GM19324 (cell line): ENCODE measurements around the gene AJUBA.
"Not testable (repeated sequence)": the region's sequence is repeated elsewhere in the genome, so short reads cannot be mapped to it uniquely, and the experiment has no call there.

Experiments used
- ATAC-seq: cut with Tn5 transposase; IDR thresholded peaks from one replicate; pipeline ENCODE4 v1.9.1; 2021; ENCODE audit warnings: mild to moderate bottlenecking, moderate library complexity; ENCODE audit not compliant: unreplicated experiment, low FRiP score

AJUBA gene

DNA sequence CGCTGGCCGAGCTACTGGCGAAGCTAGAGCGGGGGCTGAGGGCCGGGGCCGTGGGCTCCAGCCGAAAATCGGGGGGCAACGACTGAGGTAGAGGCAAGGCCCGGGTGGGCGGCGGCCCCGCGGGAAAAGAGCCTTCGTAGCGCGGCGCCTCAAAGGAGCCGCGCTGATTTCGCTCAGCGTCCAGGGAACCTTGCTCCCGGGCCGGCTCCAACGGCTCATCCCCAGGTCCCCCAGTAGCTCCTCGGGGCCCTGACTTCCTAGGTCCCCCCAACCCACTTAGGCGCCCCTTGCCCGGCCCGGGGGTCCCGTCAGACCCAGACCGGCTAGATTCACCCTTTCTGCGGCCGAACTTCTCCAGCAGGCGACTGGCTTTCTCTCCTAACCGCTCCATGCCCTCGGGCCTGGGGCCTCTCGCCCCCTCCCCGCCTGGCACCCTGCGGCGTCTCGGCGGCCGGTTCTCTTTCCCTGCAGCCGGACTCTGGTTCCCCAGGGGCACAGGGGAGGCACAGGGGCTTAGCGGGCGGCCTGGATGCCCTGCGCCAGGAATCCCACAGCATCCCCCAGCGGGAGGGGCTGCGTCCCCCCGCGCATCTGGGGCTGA lies 375 bp downstream of the AJUBA start:
- ATAC-seq, result no peak

DNA sequence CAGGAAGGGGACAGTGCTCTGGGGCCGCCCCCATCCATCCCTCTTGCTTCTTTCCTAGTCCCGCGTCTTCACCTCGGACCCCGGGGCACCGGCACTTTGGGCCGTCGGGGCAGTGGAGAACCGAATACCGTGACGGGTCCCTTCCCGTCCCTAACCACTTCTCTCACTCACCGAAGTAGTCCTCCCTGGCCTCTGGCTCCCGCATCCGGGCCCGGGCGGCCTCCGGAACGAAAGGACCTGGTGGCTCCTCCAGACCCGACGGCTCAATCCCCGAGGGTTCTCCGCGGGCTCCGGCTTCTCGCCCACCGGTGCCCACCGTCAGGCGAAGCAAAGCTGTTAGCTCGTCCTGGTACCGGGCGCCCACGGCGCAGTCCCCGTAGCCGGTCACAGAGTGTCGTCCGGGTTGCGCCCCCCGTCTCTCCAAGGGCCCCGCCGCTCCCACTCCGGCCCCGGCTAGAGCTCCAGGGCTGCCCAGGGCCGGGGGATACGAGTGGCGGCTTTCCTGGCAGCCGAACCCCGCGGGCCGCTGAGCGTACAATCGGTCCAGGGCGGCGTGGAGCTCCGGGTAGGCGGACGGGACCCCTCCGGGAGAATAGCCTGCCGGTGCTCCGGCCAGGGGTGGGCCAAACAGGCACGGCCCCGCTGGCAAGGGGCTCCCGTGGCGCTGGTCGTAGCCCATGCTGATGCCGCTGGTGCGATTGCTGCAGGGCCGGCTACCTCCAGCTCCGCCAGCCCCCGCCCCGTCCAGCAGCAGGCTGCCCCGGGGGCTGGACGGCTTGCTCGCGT lies 1.1 kb downstream of the AJUBA start:
- ATAC-seq, result no peak

DNA sequence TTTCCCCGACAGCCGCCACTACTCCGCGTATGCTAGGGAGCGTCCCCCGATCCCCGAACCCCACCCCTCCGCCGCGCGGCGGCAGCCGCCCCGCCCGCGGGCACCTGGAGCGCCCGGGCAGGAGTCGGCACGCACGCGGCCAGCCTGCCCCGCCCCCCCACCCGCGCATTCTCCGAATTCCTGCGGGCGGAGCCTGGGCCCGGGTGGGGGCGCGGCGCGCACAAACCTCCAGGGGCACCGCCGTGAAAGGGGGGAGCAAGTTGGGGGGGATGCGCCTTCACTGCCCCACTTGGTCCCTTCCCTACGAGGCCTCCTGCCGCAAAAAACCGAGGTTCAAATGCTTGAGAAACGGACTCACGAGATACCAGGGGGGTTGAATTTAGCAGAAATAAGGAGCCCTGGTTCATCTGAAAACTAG lies 1.7 kb downstream of the AJUBA start:
- no peak for ATAC-seq

DNA sequence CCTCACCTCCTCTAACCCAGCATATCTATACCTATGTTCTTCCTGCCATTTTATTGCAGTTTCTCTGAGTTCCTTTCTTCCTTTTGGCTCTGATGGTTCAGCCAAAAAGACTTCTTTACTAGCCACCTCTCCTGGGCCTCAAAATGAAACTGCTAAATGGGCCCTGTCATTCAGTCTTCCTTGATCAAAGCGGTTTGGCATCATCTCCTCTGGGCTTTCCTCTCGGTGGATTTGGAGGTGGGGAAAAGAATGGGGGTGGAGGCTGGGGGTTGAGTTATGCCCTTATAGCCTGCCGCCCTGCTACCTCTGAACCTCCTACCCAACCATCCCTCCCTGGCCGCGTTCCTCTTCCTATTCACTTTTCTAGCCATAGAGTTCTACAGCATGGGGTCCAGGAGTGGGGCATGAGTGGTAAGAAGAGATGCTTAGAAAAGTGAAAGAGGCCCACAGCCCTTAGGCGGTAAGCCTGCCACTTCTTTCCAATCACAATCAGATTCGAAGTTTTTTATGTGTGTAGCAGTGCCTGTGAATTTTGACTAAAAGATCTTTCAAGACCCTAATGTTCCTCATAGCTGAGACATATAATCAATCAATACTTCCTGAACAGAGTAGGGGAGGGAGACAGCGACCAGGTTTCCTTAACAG lies 2.5 kb downstream of the AJUBA start:
- no peak for ATAC-seq

DNA sequence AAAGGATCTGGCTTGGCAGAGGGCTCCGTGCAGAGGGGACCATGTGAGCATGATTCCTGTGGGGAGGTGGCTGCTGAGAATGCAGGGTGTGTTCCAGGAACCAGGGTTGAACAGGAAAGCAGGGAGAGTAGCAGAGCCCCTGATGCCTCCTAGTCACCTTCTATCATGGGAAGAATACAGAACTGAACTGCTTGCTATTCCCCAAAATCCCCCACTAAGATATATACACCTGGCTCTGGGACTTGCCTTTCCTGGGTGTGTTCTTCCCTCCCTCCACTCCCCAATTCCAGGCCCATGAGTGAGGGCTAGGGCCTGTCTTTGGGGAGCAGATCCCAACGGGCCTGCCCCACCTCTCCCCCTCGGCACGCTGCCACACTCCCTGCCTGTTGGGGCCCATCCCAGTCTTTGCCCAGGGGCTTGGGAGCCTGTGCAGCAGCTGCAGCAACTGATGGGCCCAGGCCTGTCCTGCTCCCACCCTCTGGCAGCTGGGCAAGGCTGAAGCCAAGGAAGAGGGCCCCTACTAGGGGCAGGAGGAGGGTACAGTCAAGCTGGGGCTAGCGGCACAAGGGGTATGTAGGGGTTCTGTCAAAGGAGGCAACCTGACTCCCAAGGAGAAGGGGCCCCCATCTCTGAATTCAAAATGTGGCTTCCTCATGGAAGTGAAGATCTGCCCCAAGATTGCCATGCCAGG lies 3.2 kb downstream of the AJUBA start:
- no peak for ATAC-seq

DNA sequence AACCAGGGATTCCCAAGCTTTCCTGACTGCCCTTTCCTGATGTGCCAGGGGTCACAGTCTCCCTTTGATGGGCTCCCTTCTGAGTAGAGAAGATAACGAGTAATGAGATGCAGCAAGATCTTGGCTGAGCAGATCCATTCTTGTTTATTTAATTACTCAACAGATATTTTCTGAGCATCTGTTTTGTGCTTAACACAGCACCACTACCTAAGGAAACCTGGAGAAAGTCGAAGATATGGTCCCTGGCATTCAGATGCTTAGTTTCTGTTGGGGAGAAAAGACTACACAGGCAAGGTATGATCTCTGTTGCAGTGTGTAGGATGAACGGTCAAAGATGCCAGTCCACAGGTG lies 3.9 kb downstream of the AJUBA start:
- ATAC-seq, result no peak

DNA sequence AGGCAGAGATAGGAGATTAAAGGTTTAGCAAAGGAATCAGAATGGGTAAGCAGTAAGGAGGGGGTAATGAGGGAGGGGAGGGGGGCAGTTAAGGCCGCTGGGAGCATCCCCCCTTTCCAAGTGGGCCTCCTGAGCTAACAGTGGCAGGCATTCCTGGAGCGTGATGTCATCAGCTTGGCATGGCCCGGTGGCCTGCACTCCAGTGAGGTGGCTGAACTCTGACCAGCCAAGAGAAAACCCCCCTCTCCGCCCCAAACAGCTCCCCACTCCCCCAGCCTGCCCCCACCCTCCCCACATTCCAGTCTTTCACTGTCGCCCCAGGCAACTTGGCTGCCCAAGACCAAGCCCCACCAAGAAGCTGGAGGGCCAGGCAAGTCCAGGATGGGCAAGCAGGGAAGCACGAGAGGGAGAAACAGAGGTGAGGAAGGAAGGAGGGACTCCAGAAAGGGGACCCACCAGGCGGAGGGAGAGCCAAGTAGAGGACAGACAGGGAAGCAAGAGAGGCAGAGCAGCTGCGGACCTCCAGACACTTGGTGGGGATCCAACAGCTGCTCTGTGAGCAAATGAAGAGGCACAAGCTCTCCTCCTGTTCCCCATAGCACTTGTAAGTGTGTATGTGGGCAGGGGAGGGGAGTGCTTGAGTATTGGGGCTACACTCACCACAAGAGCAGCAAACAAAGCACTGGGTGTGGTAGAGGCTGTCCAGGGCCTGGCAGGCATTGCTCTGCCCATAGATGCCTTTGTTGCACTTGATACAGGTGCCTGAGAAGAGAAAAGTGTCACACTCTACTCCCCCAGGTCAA lies 4.5 kb downstream of the AJUBA start:
- ATAC-seq, result no peak

DNA sequence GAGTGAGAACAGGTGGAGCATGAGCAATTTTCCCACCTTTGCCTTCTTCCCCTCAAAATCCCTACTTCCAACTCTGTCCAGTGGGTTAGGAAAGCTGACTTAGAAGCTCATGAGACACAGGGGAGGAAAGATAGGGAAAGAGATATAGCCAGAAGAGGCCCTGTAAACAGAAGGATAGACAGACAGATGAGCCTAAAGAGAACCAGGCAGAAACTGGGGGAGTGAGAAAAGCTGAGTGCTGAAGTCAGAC lies 5.0 kb downstream of the AJUBA start:
- ATAC-seq, result no peak

DNA sequence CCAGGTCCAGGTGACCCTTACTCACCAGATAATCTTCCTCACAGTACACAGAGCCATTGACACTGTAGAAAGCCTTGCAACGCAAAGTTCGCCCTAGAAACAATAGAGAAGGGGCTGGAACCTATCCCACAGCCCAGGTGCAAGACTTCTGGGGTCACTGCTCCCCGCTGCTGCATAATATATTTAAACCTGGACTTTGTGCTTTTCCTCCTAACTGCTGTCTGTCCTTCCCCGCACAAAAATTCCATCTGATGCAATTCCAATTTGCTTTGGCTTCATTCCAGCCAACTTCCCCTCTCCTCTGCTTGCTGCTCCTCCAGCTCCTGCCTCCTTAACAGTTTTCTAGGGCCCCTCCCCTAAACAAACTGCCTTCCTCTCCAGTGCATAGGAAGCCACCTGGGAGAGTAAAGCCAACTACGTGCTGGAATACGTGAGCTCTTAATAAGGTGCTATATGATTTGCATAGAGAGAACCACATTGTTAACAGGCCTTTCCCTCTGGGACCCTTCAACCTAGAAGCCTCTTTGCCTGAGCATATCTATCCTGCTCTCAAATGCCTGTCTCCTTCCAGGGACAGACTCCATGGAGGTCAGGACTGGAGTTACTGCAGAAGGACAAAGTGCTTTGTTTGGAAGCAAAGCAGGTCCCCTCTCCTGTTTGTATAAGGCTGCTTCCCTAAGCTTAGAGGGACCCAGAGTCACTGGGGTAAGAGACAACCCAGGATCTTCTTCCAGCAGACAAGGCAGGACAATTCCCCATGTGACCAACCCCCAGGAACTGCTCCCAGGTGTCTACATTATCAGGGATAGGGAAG lies 5.5 kb downstream of the AJUBA start:
- ATAC-seq, result no peak

DNA sequence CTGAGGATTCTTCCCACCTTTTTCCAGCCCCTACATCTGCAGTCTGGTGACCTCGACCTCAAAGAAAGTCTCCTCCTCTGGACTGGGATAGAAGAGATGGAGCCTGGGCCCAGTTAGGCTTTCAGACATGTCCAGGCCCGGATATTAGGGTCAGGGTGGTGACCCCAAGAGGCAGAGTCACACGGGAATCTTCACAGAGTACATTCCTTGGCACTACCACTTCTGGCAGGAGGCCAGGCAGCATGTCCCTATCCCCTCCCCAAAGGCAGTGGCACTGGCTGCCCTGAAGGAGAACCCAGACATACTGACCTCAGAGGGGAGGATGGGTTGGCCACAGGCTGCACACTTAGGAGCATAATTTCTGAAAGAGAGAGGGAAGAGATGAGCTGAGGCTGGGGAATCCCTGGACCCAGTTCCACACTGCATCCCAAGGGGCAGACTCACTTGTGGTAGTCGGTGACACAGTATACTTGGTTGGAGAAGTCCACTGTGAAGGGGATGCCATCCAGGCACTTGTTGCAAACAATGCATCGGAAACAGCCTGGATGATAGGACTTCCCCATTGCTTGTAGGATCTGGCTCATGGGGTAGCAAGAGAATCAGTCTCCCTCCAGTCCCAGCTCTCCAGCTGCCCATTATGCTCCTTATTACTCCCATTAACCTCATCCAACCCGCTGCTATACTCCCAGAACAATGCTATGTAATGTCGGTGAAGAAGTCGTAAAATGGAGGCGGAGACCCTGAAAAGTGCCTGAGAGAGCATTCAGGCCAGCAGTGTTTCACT lies 7.6 kb downstream of the AJUBA start:
- ATAC-seq, result no peak

DNA sequence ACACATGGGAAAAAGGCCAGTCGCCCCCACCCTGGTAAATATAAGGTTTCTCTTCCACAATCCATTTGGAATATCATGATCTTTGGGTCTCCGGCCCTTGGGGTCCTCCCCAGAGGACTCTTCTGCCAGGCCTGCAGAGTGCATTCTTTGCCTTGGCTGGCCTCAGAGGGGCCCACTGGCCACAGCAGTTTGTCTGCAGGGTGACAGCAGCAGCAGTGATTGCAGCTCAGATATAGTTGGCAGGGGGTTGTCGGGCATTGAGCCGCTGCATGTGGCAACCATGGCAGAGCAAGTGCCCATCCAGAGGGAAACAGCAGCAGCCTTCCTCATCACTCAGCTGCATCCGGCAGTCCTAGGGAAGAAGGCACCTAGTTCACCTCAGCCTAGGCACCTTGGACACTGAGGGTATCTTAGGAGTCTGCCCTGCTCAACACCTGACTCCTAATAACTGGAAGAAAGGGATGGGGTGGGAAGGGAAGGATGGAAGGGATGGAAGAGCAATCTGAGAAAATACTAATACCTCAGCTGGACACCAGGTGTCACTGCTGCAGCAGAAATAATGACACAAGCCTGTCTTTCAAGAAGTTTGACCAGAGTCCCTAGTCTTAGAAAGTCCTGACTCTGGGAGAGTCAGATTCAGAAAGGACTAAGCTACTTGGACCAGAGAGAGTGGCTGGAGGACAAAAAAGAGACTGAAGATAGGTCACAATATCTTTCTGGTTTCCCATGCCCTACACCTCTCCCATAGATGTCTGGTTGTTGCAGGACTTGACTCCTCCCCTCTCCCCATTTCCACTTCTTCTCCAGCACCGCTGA lies 8.9 kb downstream of the AJUBA start:
- ATAC-seq, result no peak

DNA sequence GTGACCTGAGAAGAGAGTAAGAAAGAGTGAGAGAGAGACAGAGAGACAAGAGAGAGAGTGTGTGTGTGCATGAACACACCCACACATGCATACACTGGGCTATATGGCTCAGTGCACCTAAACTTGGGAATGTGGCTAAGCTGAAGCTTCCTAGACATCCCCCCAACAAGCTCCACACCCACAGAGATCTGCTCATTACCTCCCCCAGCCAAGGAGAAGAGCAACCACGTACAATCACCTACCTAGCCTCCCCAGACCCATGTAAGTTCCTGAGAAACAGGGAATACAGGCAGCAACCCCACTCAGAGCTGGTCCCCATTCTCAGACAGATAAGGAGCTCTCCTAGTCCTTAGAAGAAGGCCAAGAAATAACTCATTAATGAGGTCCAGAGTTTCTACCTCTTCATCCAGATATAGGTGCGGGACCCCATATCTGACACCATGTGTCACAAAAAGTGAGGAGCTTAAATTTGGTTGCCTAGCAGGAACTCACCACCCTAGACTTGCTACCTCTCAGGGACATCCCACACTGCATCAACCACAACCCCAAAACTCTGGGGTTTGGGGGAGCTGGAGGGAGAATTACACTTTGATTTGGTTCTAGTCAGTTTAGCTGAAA lies 9.9 kb downstream of the AJUBA start:
- ATAC-seq, result no peak

DNA sequence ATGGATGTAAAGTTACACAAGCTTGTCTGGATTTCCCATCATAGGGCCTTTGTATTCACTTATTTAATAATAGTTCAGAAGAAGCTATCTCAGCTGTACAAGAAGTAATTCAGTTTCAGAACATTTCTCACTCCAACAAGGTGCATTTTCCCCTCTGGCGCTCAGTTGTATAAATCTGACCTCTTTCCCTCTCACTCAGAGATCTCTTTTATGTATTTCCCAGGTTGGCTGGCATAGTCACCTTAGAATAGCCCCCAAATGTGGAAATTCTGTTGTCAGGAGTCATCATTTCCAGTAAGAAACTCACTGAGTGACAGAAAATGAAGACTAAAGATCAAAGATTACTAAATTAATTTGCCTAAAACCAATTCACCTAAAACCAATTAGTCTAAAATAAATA lies 11.2 kb downstream of the AJUBA start:
- no peak for ATAC-seq

DNA sequence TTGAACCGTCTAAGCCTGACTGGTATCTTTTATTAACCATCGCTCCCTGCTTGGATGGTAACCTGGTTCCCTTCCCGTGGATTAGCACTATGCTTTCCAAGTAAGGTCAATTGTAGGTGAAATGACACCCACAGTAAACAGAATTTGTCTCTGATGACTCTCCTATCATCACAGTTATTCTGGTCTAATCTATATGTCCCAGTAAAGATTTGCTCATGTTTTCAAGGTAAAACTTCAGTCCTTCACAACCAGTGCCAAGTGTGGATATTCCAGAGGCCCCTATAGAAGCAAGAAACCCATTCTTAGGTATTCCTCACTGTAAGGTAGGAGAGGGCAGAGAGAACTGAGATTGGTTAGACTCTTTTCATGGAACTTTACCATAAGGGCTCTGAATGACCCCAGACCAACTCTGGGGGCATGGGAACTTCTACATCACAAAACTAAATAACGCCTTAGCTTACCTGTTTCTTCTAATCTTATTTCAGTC lies 15.5 kb downstream of the AJUBA start:
- no peak for ATAC-seq

DNA sequence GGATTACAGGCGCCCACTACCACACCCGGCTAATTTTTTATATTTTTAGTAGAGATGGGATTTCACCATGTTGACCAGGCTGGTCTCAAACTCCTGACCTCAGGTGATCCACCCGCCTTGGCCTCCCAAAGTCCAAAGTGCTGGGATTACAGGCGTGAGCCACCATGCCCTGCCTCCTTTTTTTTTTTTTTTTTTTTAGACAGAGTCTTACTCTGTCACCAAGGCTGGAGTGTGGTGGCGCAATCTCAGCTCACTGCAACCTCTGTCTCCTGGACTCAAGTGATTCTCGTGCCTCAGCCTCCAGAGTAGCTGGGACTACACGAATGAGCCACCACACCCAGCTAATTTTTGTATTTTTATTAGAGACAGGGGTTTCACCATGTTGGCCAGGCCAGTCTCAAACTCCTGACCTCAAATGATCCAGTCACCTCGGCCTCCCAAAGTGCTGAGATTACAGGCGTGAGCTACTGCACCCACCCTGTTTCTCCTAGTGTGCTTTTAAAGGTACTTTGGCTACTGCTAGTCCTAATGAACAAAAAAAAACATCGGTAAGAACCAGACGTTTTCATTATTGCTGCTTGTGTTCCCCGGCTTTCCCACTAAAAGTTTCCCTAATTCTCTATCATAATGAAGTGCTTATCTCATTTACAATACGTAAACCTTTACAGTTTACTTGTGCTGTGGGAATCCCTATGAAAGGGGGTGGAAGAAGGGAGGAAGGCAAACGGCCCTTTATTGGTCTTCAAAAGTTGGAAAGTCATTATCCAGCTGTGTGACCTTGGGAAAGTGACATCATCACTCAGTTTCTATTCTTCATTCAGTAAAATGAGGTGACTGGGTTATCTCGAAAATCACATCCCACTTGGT lies 16.2 kb downstream of the AJUBA start:
- not testable (repeated sequence) for ATAC-seq

DNA sequence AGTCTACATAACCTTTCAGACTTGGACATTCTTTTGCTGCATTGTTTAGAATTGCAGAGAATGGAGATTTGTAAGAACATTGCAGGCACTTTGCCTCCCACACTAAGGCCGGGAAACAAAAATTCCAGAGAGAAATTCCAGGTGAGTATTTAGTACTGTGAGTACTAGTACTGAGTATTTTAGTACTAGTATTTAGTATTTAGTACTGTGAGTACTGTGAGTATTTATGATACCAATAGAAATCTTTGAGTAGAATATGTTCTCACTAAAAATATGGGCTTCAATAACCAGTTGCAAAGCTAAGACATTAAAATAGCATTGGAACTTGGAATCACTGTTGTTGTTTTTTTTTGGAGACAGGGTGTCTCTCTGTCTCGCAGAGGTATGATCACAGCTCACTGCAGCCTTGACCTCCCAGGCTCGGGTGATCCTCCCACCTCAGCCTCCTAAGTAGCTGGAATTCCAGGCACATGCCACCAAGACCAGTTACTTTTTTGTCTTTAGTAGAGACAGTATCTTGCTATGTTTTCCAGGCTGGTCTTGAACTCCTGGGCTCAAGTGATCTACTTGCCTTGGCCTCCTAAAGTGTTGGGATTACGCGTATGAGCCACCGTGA lies 20.2 kb downstream of the AJUBA start:
- ATAC-seq, result no peak
